ENCODE results near the gene MGAT5. TPM values are rescaled to one million over a fixed set of nuclear protein-coding genes. Genes with fewer than 3 reads are reported as not detected.

Gene MGAT5
- total RNA-seq, 2 experiments from 2014 or later = 48.5 to 54.3 TPM

DNA sequence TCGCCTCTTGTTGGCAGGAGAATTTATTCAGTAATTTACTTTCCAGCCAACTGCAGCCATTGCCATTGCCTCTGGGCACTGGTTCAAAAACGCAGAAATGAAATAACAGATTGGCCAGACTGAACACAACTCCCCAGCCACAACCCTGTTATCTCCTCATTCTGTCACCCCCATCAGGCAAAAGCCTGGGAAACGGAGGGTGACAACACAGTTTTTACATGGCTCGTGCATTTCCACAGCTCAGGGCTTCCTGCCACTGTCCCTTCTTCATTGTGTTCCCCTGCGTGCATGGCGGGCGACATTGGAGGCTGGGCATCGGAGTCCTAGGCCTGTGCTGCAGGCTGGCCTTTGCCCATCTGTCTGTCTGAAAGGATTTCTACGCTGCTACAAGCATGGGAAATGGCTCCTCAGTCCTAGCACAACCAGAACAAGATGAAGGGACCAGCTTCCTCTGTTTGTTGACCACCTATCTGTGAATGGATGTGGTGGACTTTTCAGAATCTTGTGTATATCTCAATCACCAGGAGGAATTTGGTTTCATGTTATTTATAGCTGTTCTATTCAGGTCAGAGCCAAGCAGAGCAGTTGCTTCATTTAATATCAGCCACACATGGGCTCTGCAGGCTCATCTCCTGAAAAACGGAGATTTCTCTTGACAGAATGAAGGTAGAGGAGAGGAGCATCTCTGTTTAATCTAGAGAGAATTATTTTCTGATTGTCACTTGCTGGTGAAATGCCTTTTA lies 107.0 kb downstream of the MGAT5 start:
- Mint-ChIP-seq H3K4me1 (ENCODE audit: low read depth) (peaks cover 8% of the 10 kb centered on the region), H3K36me3 (ENCODE audit: low read depth) (peaks cover 29% of the 10 kb centered on the region), H3K27me3 (ENCODE audit: low read depth) (no peaks in the 10 kb centered on the region), H3K9me3 (ENCODE audit: insufficient read depth) (no peaks in the 10 kb centered on the region), H3K27ac (peak overlapping the region; percentile 25), H3K4me3 (no peak overlapping the region)
- ChIA-PET POLR2A (no interaction called here), CTCF (interaction anchor here (1.2 to 1.4 kb wide), 2 partner anchors 12 to 50 kb away, joined by 3 read pairs; no protein-coding TSS in a partner anchor)
- DNase-seq = no peak
- ATAC-seq = no peak

GRCh38 chr2:134361648-134362047 lies 107.8 kb downstream of the MGAT5 start:
- no peaks in the 10 kb centered on the region for H3K27me3 Mint-ChIP-seq (ENCODE audit: low read depth)
- no peak overlapping the region for H3K4me3 Mint-ChIP-seq
- ChIA-PET POLR2A (no interaction called here), CTCF (interaction anchor here (0.6 to 1.4 kb wide), 3 partner anchors 13 to 50 kb away, joined by 3 read pairs; no protein-coding TSS in a partner anchor)
- no peaks in the 10 kb centered on the region for H3K9me3 Mint-ChIP-seq (ENCODE audit: insufficient read depth)
- peaks cover 8% of the 10 kb centered on the region for H3K4me1 Mint-ChIP-seq (ENCODE audit: low read depth)
- DNase-seq = no peak
- peaks cover 28% of the 10 kb centered on the region for H3K36me3 Mint-ChIP-seq (ENCODE audit: low read depth)
- no peak for ATAC-seq
- H3K27ac Mint-ChIP-seq = no peak overlapping the region

DNA sequence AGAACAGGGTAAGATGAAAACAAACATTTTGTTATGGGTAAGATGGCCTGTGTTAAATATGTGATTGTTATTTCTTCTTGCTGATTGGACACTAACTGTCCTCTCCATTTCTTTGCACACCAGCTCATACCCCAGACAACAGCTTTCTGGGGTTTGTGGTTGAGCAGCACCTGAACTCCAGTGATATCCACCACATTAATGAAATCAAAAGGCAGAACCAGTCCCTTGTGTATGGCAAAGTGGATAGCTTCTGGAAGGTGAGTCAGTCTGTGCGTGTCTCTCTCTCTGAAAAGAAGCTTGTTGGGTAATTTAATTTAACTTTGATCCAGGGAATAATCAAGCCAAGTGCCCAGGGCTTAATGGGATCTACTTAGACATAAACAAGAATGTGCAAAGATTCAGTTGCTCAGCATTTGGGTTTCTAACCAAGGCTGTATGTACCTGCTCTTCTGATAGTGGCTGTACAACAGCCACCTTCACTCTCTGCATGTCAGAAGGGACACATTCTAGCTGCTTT lies 108.3 kb downstream of the MGAT5 start:
- no peak for ATAC-seq
- Mint-ChIP-seq H3K27ac (peak overlapping the region; percentile 13), H3K36me3 (ENCODE audit: low read depth) (peaks cover 25% of the 10 kb centered on the region), H3K9me3 (ENCODE audit: insufficient read depth) (no peaks in the 10 kb centered on the region), H3K4me1 (ENCODE audit: low read depth) (peaks cover 11% of the 10 kb centered on the region), H3K4me3 (no peak overlapping the region), H3K27me3 (ENCODE audit: low read depth) (no peaks in the 10 kb centered on the region)
- POLR2A ChIA-PET = no interaction called here
- CTCF ChIA-PET = interaction anchor here (0.6 kb wide), 1 partner anchor 25 kb away, joined by 3 read pairs; no protein-coding TSS in a partner anchor
- no peak for DNase-seq

DNA sequence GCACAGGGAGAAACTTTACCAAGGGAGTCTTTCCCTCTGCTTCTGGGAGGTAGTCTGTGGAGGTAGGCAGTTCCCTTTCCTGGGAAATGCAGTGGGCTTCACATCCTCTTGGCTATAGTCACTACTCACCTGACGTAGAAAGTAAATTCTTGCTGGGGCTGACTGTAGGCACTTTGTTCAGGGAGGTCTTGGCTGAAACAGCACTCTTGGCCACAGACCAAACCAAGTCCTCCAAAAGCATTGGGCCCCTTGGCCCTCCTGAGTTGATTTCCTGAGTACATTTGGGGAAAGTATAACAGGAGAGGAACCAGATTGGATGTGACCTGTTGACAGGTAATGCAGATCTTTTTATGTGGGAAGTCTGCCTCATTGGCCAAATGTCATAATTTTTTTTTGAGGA lies 108.9 kb downstream of the MGAT5 start:
- DNase-seq (no peak), ATAC-seq (no peak)
- no peak overlapping the region for H3K4me3 Mint-ChIP-seq
- H3K4me1 Mint-ChIP-seq (ENCODE audit: low read depth) = peaks cover 16% of the 10 kb centered on the region
- no peaks in the 10 kb centered on the region for H3K9me3 Mint-ChIP-seq (ENCODE audit: insufficient read depth)
- POLR2A ChIA-PET = no interaction called here
- H3K36me3 Mint-ChIP-seq (ENCODE audit: low read depth) = peaks cover 25% of the 10 kb centered on the region
- no peaks in the 10 kb centered on the region for H3K27me3 Mint-ChIP-seq (ENCODE audit: low read depth)
- CTCF ChIA-PET = interaction anchor here (1.9 kb wide), 1 partner anchor 243 kb away, joined by 3 read pairs; no protein-coding TSS in a partner anchor
- peak overlapping the region; percentile 13 for H3K27ac Mint-ChIP-seq

DNA sequence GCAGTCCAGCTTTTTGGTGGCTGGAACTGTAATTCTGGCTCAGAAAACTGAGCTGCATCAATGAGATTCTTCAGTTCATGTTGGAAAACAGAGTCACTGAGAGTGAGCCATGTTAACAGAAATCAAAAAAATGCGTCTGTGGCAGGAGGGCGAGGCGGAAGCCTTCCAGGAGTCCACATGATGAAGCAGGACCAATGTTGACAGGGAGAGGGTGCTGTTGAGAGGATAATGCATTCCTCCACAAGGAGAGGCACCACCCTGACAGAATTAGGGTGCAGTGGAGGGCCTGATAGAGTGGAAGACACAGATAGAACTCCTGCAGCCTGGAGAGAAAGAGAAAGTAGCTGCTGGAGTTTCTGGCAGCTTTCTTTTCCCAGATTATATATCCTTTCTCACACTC lies 111.5 kb downstream of the MGAT5 start:
- CTCF ChIA-PET = interaction anchor here (1.0 to 2.1 kb wide), 2 partner anchors 17 to 46 kb away, joined by 3 to 5 read pairs; no protein-coding TSS in a partner anchor
- Mint-ChIP-seq H3K27me3 (ENCODE audit: low read depth) (no peaks in the 10 kb centered on the region), H3K4me3 (no peak overlapping the region), H3K9me3 (ENCODE audit: insufficient read depth) (no peaks in the 10 kb centered on the region), H3K36me3 (ENCODE audit: low read depth) (peaks cover 30% of the 10 kb centered on the region), H3K4me1 (ENCODE audit: low read depth) (peaks cover 26% of the 10 kb centered on the region), H3K27ac (no peak overlapping the region)
- POLR2A ChIA-PET = no interaction called here
- no peak for DNase-seq
- ATAC-seq = no peak

DNA sequence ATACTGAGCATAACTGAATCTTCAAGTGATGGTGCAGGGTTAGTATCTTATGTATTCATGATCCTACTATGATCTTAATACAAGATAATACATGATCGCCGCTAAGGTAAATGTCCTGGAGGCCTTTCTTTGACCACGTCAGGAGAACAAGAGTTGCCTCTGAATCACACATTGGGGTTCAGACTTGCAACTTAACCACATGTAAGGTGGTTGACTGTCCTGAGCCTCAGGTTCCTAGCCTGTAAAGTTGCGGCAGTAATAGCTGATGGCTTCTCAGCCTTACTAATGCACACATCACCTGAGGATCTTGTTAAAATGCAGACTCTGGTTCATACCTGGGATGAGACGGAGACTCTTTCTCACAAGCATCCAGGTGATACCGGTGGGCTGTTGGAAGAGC lies 112.5 kb downstream of the MGAT5 start:
- Mint-ChIP-seq H3K36me3 (ENCODE audit: low read depth) (peaks cover 30% of the 10 kb centered on the region), H3K27ac (no peak overlapping the region), H3K9me3 (ENCODE audit: insufficient read depth) (no peaks in the 10 kb centered on the region), H3K4me1 (ENCODE audit: low read depth) (peaks cover 26% of the 10 kb centered on the region), H3K4me3 (no peak overlapping the region), H3K27me3 (ENCODE audit: low read depth) (no peaks in the 10 kb centered on the region)
- CTCF ChIA-PET = no interaction called here
- no peak for ATAC-seq
- no peak for DNase-seq
- POLR2A ChIA-PET = no interaction called here

DNA sequence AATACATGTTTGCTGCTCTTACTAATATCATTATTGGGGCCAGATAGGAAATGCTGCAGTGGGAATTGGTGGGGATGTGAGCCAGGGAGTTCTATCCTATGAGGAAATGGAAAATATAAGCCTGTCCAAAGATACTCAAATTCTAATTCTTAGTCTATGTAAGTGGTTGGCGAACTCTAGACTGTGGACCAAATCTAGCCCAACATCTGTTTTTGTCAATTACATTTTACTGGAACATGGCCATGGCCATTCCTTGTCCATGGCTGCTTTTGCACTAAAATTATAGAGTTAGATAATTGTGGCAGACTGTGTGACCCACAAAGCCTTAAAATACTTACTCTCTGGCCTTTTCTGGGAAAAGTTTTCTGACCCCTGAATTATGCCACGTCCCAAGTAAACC lies 113.3 kb downstream of the MGAT5 start:
- peaks cover 22% of the 10 kb centered on the region for H3K36me3 Mint-ChIP-seq (ENCODE audit: low read depth)
- peaks cover 20% of the 10 kb centered on the region for H3K4me1 Mint-ChIP-seq (ENCODE audit: low read depth)
- no peak overlapping the region for H3K4me3 Mint-ChIP-seq
- CTCF ChIA-PET = interaction anchor here (2.2 to 2.5 kb wide), 2 partner anchors 44 to 248 kb away, joined by 8 read pairs; no protein-coding TSS in a partner anchor
- POLR2A ChIA-PET = no interaction called here
- DNase-seq (no peak), ATAC-seq (no peak)
- no peaks in the 10 kb centered on the region for H3K9me3 Mint-ChIP-seq (ENCODE audit: insufficient read depth)
- H3K27me3 Mint-ChIP-seq (ENCODE audit: low read depth) = no peaks in the 10 kb centered on the region
- no peak overlapping the region for H3K27ac Mint-ChIP-seq

- Mint-ChIP-seq H3K9me3 (ENCODE audit: insufficient read depth) (no peaks in the 10 kb centered on the region), H3K36me3 (ENCODE audit: low read depth) (peaks cover 13% of the 10 kb centered on the region), H3K4me3 (no peak overlapping the region), H3K27me3 (ENCODE audit: low read depth) (no peaks in the 10 kb centered on the region), H3K4me1 (ENCODE audit: low read depth) (peaks cover 18% of the 10 kb centered on the region), H3K27ac (peak overlapping the region; percentile 45)
- CTCF ChIA-PET = interaction anchor here (1.0 to 2.5 kb wide), 3 partner anchors 43 to 249 kb away, joined by 4 to 8 read pairs (median 8); no protein-coding TSS in a partner anchor
- no peak for DNase-seq
- ATAC-seq = peak; percentile 83
- POLR2A ChIA-PET = no interaction called here
These were observed 114.3 kb downstream of the MGAT5 start for GRCh38 chr2:134368009-134368817.

DNA sequence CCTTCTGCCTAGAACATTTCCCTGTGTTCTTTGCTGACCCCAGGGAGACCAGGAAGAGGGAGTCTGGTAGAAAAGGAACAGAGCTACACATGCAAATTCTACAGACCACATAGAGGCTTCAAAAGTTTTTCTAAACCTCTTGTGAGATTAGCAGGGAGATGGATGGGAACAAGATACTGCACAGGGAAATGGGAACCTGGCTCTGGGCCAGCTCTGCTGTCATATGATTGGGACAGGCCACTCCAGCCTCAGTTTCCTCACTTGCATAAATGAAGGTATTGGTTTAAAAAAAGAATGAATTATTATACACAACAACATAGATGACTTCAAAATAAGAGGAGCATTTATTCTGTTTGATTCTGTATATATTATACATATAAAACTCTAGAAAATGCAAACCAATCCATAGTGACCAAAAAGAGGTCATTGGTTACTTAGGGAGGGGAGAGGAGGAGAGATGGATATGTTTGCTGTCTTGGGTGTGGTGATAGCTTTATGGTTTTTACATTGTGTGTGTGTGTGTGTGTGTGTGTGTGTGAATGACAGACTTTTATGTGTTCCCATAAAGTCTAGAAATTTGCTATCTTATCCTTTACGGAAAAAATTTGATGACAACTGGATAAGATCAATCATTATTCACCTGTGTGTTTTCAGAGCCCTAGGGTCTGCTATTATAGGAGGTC lies 115.5 kb downstream of the MGAT5 start:
- no peaks in the 10 kb centered on the region for H3K27me3 Mint-ChIP-seq (ENCODE audit: low read depth)
- peaks cover 12% of the 10 kb centered on the region for H3K36me3 Mint-ChIP-seq (ENCODE audit: low read depth)
- no peak overlapping the region for H3K4me3 Mint-ChIP-seq
- ChIA-PET CTCF (interaction anchor here (0.7 to 2.5 kb wide), 5 partner anchors 11 to 523 kb away, joined by 3 to 8 read pairs (median 4); no protein-coding TSS in a partner anchor), POLR2A (no interaction called here)
- H3K27ac Mint-ChIP-seq = no peak overlapping the region
- H3K4me1 Mint-ChIP-seq (ENCODE audit: low read depth) = peaks cover 18% of the 10 kb centered on the region
- H3K9me3 Mint-ChIP-seq (ENCODE audit: insufficient read depth) = no peaks in the 10 kb centered on the region
- ATAC-seq (no peak), DNase-seq (no peak)

- no peak for DNase-seq
- POLR2A ChIA-PET = no interaction called here
- CTCF ChIA-PET = no interaction called here
- no peak overlapping the region for H3K4me3 Mint-ChIP-seq
- peaks cover 15% of the 10 kb centered on the region for H3K36me3 Mint-ChIP-seq (ENCODE audit: low read depth)
- H3K27ac Mint-ChIP-seq = no peak overlapping the region
- H3K27me3 Mint-ChIP-seq (ENCODE audit: low read depth) = no peaks in the 10 kb centered on the region
- ATAC-seq = no peak
- H3K4me1 Mint-ChIP-seq (ENCODE audit: low read depth) = peaks cover 18% of the 10 kb centered on the region
- H3K9me3 Mint-ChIP-seq (ENCODE audit: insufficient read depth) = no peaks in the 10 kb centered on the region
These were observed 117.0 kb downstream of the MGAT5 start for GRCh38 chr2:134370655-134371445.

GRCh38 chr2:134372141-134372540 lies 118.3 kb downstream of the MGAT5 start:
- H3K4me3 Mint-ChIP-seq = no peak overlapping the region
- no peaks in the 10 kb centered on the region for H3K9me3 Mint-ChIP-seq (ENCODE audit: insufficient read depth)
- peaks cover 24% of the 10 kb centered on the region for H3K36me3 Mint-ChIP-seq (ENCODE audit: low read depth)
- H3K27me3 Mint-ChIP-seq (ENCODE audit: low read depth) = no peaks in the 10 kb centered on the region
- DNase-seq (no peak), ATAC-seq (no peak)
- ChIA-PET POLR2A (interaction anchor here (0.6 kb wide), 1 partner anchor 30 kb away, joined by 5 read pairs; no protein-coding TSS in a partner anchor), CTCF (interaction anchor here (0.9 kb wide), 1 partner anchor 39 kb away, joined by 5 read pairs; no protein-coding TSS in a partner anchor)
- H3K4me1 Mint-ChIP-seq (ENCODE audit: low read depth) = peaks cover 15% of the 10 kb centered on the region
- no peak overlapping the region for H3K27ac Mint-ChIP-seq

Data from activated CD8-positive, alpha-beta T cell treated with anti-CD3 and anti-CD28 coated beads, Interleukin-2, amount 10 ng/mL, durations not matched to agents 7 days and 5 days (primary cell).